HL-60 (cell line): ENCODE data around the gene DPY19L1.
"Not testable (repeated sequence)": the region's sequence is repeated elsewhere in the genome, so short reads cannot be mapped to it uniquely, and the experiment has no call there.

ENCODE experiments used
- CTCF ChIP-seq: IDR thresholded peaks from one replicate; pipeline ENCODE4 v1.5.1; 2011; ENCODE audit warnings: low read length, control low read depth, inconsistent platforms; ENCODE audit not compliant: insufficient read depth
- POLR2AphosphoS5 ChIP-seq: IDR thresholded peaks from 2 replicates; pipeline ENCODE4 v1.6.1; 2012; ENCODE audit warnings: low read depth
- TF ChIP-seq, protein P1 (sequence below): IDR thresholded peaks from 2 replicates; pipeline ENCODE4 v1.6.1; 2012; ENCODE audit warnings: low read depth; ENCODE audit not compliant: insufficient replicate concordance

DNA sequence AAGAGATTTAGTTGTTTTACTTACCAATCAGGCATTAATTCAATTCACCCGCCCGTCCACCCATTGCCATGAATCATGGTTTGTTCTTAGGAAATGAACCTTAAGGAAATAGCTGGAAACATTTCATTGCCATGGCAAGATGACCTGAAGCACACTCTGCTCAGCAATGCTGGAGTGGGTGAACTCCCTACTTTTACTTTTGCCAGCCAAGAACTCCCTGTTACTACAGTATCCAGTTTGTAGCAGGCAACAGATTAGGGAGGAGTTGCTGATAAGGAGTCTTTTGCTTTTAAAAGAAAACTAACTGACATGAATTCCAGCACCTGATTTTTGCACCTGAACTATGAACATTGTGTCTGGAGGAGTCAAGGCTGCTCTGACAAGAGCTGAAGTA is 10.6 kb upstream of the DPY19L1 start:
- not testable (repeated sequence) for TF ChIP-seq CTCF, POLR2AphosphoS5
- TF ChIP-seq, protein P1, sequence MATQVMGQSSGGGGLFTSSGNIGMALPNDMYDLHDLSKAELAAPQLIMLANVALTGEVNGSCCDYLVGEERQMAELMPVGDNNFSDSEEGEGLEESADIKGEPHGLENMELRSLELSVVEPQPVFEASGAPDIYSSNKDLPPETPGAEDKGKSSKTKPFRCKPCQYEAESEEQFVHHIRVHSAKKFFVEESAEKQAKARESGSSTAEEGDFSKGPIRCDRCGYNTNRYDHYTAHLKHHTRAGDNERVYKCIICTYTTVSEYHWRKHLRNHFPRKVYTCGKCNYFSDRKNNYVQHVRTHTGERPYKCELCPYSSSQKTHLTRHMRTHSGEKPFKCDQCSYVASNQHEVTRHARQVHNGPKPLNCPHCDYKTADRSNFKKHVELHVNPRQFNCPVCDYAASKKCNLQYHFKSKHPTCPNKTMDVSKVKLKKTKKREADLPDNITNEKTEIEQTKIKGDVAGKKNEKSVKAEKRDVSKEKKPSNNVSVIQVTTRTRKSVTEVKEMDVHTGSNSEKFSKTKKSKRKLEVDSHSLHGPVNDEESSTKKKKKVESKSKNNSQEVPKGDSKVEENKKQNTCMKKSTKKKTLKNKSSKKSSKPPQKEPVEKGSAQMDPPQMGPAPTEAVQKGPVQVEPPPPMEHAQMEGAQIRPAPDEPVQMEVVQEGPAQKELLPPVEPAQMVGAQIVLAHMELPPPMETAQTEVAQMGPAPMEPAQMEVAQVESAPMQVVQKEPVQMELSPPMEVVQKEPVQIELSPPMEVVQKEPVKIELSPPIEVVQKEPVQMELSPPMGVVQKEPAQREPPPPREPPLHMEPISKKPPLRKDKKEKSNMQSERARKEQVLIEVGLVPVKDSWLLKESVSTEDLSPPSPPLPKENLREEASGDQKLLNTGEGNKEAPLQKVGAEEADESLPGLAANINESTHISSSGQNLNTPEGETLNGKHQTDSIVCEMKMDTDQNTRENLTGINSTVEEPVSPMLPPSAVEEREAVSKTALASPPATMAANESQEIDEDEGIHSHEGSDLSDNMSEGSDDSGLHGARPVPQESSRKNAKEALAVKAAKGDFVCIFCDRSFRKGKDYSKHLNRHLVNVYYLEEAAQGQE: not testable (repeated sequence)
